ENCODE measurements around the gene SH3RF1. TPM values are rescaled to one million over a fixed set of nuclear protein-coding genes. Genes with fewer than 3 reads are reported as not detected.

The SH3RF1 gene
- total RNA-seq, 1 experiment from 2014 or later = 5.8 TPM

GRCh38 chr4:169061386-169061785 lies 209.4 kb downstream of the SH3RF1 start:
- Histone ChIP-seq H3K27me3 (no peaks in the 10 kb centered on the region), H3K36me3 (no peaks in the 10 kb centered on the region), H3K9me3 (replicated peaks) (no peaks in the 10 kb centered on the region), H3K4me3 (no peak overlapping the region), H3K27ac (no peak overlapping the region), H3K4me1 (no peaks in the 10 kb centered on the region)
- no peak for DNase-seq

DNA sequence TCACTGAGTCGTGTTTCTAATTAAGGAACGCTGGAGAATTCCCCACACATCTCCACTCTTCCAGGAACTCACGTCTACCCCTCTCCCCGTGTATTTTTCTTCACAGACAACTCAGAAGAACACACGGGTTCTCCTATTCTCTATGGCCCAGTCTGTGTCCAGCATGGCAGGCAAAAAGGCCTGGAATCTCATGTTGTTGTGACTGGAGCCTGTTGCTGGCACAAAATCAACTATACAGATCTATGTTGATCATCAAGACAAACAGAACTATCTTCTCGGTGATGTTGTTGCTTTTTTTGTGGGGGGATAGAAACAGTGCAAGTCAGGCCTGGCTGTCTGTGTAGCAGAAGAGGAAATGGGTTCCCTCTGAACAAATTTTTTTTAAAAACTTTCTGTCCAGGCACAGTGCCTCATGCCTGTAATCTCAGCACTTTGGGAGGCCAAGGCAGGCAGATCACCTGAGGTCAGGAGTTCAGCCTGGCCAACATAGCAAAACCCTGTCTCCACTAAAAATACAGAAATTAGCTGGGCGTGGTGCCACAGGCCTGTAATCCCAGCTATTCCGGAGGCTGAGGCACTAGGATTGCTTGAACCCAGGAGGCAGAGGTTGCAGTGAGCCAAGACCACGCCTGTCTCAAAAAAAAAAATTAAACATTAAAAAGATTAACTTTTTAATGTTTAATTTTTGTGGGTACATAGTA lies 210.2 kb downstream of the SH3RF1 start:
- H3K27me3 ChIP-seq = no peaks in the 10 kb centered on the region
- DNase-seq = no peak
- no peak overlapping the region for H3K27ac ChIP-seq
- no peaks in the 10 kb centered on the region for H3K9me3 ChIP-seq (replicated peaks)
- no peak overlapping the region for H3K4me3 ChIP-seq
- no peaks in the 10 kb centered on the region for H3K36me3 ChIP-seq
- no peaks in the 10 kb centered on the region for H3K4me1 ChIP-seq

GRCh38 chr4:169059306-169060211 lies 211.2 kb downstream of the SH3RF1 start:
- Histone ChIP-seq H3K4me3 (no peak overlapping the region), H3K27me3 (no peaks in the 10 kb centered on the region), H3K36me3 (no peaks in the 10 kb centered on the region), H3K9me3 (replicated peaks) (no peaks in the 10 kb centered on the region), H3K4me1 (no peaks in the 10 kb centered on the region), H3K27ac (no peak overlapping the region)
- no peak for DNase-seq

- H3K9me3 ChIP-seq (replicated peaks) = no peaks in the 10 kb centered on the region
- H3K36me3 ChIP-seq = no peaks in the 10 kb centered on the region
- no peak overlapping the region for H3K4me3 ChIP-seq
- DNase-seq = no peak
- H3K27me3 ChIP-seq = no peaks in the 10 kb centered on the region
- H3K4me1 ChIP-seq = no peaks in the 10 kb centered on the region
- H3K27ac ChIP-seq = no peak overlapping the region
Measured at GRCh38 chr4:169058312-169058711, 212.4 kb downstream of the SH3RF1 start.

GRCh38 chr4:169054879-169055278 lies 215.9 kb downstream of the SH3RF1 start:
- Histone ChIP-seq H3K9me3 (replicated peaks) (no peaks in the 10 kb centered on the region), H3K27me3 (no peaks in the 10 kb centered on the region), H3K36me3 (no peaks in the 10 kb centered on the region), H3K27ac (no peak overlapping the region), H3K4me3 (no peak overlapping the region), H3K4me1 (no peaks in the 10 kb centered on the region)
- DNase-seq = no peak

DNA sequence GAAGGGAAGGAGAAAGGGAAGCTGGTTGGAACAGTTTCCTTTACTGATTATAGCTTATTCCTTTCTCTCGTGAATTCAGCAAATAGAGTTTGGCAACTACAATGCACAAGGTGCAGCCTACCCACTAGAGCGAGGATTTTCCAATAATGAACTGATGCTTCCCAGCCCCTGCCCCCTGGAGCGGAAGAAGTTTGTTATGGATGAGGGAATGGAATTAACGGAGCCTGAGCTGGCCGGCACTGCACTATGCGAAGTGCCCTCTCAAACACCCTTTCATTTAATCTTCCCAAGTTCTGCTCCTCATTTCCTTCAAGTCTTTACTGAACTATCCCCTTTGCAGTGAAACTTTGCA lies 218.2 kb downstream of the SH3RF1 start:
- Histone ChIP-seq H3K9me3 (replicated peaks) (no peaks in the 10 kb centered on the region), H3K4me1 (no peaks in the 10 kb centered on the region), H3K36me3 (no peaks in the 10 kb centered on the region), H3K27me3 (no peaks in the 10 kb centered on the region), H3K4me3 (no peak overlapping the region), H3K27ac (no peak overlapping the region)
- DNase-seq = no peak

GRCh38 chr4:169051761-169052593 lies 218.8 kb downstream of the SH3RF1 start:
- H3K36me3 ChIP-seq = no peaks in the 10 kb centered on the region
- no peaks in the 10 kb centered on the region for H3K9me3 ChIP-seq (replicated peaks)
- H3K27me3 ChIP-seq = no peaks in the 10 kb centered on the region
- H3K4me3 ChIP-seq = no peak overlapping the region
- no peak overlapping the region for H3K27ac ChIP-seq
- no peak for DNase-seq
- no peaks in the 10 kb centered on the region for H3K4me1 ChIP-seq

- no peak for DNase-seq
- Histone ChIP-seq H3K36me3 (no peaks in the 10 kb centered on the region), H3K9me3 (replicated peaks) (no peaks in the 10 kb centered on the region), H3K4me3 (no peak overlapping the region), H3K4me1 (no peaks in the 10 kb centered on the region), H3K27ac (no peak overlapping the region), H3K27me3 (no peaks in the 10 kb centered on the region)
Measured at GRCh38 chr4:169050881-169051760, 219.6 kb downstream of the SH3RF1 start.

DNA sequence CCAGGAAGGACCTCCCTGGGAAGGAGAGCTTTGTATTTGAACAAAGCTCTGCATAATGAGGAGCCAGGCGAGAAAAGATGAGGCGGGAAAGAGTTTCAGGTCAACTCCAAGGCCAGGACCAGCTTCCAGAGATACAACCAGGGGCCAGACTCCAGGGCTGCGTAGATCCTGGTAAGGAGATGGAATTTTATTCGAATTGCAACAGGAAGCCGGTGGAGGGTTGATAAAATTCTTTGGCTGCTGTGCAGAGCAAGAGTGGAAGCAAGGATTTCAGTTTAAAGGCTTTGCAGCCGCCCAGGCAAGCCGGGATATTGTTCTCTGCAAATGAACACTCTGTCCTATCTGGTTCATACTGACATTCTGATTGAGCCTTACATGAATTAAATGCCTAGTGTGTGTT lies 220.5 kb downstream of the SH3RF1 start:
- no peaks in the 10 kb centered on the region for H3K27me3 ChIP-seq
- H3K9me3 ChIP-seq (replicated peaks) = no peaks in the 10 kb centered on the region
- H3K4me3 ChIP-seq = no peak overlapping the region
- H3K27ac ChIP-seq = no peak overlapping the region
- DNase-seq = no peak
- H3K36me3 ChIP-seq = no peaks in the 10 kb centered on the region
- H3K4me1 ChIP-seq = no peaks in the 10 kb centered on the region

GRCh38 chr4:169048868-169049414 lies 221.8 kb downstream of the SH3RF1 start:
- H3K27ac ChIP-seq = no peak overlapping the region
- no peaks in the 10 kb centered on the region for H3K9me3 ChIP-seq (replicated peaks)
- no peak for DNase-seq
- no peaks in the 10 kb centered on the region for H3K36me3 ChIP-seq
- H3K4me3 ChIP-seq = no peak overlapping the region
- no peaks in the 10 kb centered on the region for H3K4me1 ChIP-seq
- no peaks in the 10 kb centered on the region for H3K27me3 ChIP-seq

- Histone ChIP-seq H3K27ac (no peak overlapping the region), H3K27me3 (no peaks in the 10 kb centered on the region), H3K4me3 (no peak overlapping the region), H3K4me1 (no peaks in the 10 kb centered on the region), H3K9me3 (replicated peaks) (no peaks in the 10 kb centered on the region), H3K36me3 (no peaks in the 10 kb centered on the region)
- no peak for DNase-seq
Measured at GRCh38 chr4:169047956-169048355, 222.8 kb downstream of the SH3RF1 start.

GRCh38 chr4:169045862-169046584 lies 224.7 kb downstream of the SH3RF1 start:
- Histone ChIP-seq H3K4me1 (no peaks in the 10 kb centered on the region), H3K27ac (no peak overlapping the region), H3K36me3 (no peaks in the 10 kb centered on the region), H3K4me3 (no peak overlapping the region), H3K27me3 (no peaks in the 10 kb centered on the region), H3K9me3 (replicated peaks) (no peaks in the 10 kb centered on the region)
- DNase-seq = no peak

DNA sequence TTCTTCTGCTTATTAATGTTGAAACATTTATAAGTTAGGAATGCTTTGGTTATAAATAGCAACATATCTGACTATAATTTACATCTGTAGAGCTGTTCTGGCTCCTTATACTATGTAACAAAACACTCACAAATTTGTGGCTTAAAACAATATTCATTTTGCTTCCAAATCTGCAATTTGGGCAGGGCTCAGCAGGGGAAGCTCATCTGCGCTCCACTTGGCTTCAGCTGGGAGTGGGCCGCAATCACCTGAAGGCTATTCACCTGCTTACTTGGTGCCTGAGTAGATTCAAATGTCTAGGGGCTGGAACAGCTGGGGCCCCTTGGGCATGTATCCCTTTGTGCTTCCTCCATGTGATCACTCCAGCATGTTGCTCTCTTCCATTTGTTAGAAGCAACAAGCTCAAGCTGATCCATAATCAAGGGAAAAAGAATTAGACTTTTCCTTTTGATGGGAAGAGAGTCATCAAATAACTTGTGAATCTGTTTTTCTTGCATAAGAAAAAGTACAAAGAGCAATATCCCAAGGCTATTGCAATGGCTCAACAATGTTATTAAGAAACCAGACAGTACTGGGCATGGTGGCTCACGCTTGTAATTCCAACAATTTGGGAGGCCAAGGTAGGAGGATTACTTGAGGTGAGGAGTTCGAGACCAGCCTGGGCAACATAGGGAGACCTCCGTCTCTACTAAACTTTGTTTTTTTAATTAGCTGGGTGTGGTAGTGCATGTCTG lies 225.9 kb downstream of the SH3RF1 start:
- H3K4me3 ChIP-seq = no peak overlapping the region
- no peaks in the 10 kb centered on the region for H3K9me3 ChIP-seq (replicated peaks)
- H3K4me1 ChIP-seq = no peaks in the 10 kb centered on the region
- no peak overlapping the region for H3K27ac ChIP-seq
- H3K27me3 ChIP-seq = no peaks in the 10 kb centered on the region
- no peaks in the 10 kb centered on the region for H3K36me3 ChIP-seq
- no peak for DNase-seq
